Fibroblast of lung (primary cell): ENCODE data around the gene BRINP3. TPM values are rescaled to one million over a fixed set of nuclear protein-coding genes. Genes with fewer than 3 reads are reported as not detected.

ENCODE experiments used
- DNase-seq, 2 donors: peaks; one replicate each; pipeline versions ENCODE4 v3.0.0 to v3.0.0-alpha.2; 2010; ENCODE audit warnings: low read depth in 2 of 2
- H2AFZ ChIP-seq: 2 replicates; pipeline ENCODE4 v1.5.1; 2012; ENCODE audit warnings: low read length, control low read depth, inconsistent platforms
- H3K27ac ChIP-seq: 2 replicates; pipeline ENCODE4 v1.5.1; 2011; ENCODE audit warnings: low read length, control low read depth; ENCODE audit not compliant: insufficient read depth
- H3K27me3 ChIP-seq: 2 replicates; pipeline ENCODE4 v1.5.1; 2011; ENCODE audit warnings: mild to moderate bottlenecking, low read length; ENCODE audit not compliant: control insufficient read depth, insufficient read depth
- H3K36me3 ChIP-seq: 2 replicates; pipeline ENCODE4 v1.5.1; 2011; ENCODE audit warnings: low read length; ENCODE audit not compliant: control insufficient read depth, insufficient read depth
- H3K4me1 ChIP-seq: 2 replicates; pipeline ENCODE4 v1.5.1; 2011; ENCODE audit warnings: low read length; ENCODE audit not compliant: control insufficient read depth, insufficient read depth; ENCODE audit errors: extremely low read depth
- H3K4me2 ChIP-seq: 2 replicates; pipeline ENCODE4 v1.5.1; 2011; ENCODE audit warnings: low read length, control low read depth; ENCODE audit not compliant: insufficient read depth; ENCODE audit errors: extremely low read depth
- H3K4me3 ChIP-seq, 4 experiments: fragments of 200-600 bp in 1 of 4; sonication (generic) in 1 of 4; replicated peaks in 1 of 4; 2 replicates each; pipeline ENCODE4 v1.5.1; 2011 to 2016; ENCODE audit warnings: low read length in 4 of 4, low read depth in 3 of 4, mild to moderate bottlenecking in 3 of 4, control low read depth in 2 of 4, inconsistent platforms in 1 of 4, mixed read lengths in 1 of 4; ENCODE audit not compliant: insufficient read depth in 1 of 4; ENCODE audit errors: control extremely low read depth in 1 of 4
- H3K79me2 ChIP-seq: 2 replicates; pipeline ENCODE4 v1.5.1; 2012; ENCODE audit warnings: mild to moderate bottlenecking, low read length, inconsistent platforms; ENCODE audit not compliant: control insufficient read depth, insufficient read depth
- H3K9ac ChIP-seq: 2 replicates; pipeline ENCODE4 v1.5.1; 2011; ENCODE audit warnings: mild to moderate bottlenecking, low read length, control low read depth; ENCODE audit not compliant: insufficient read depth
- H3K9me3 ChIP-seq: 2 replicates; pipeline ENCODE4 v1.5.1; 2012; ENCODE audit warnings: low read depth, low read length; ENCODE audit not compliant: control insufficient read depth, insufficient read depth
- H4K20me1 ChIP-seq: 2 replicates; pipeline ENCODE4 v1.5.1; 2011; ENCODE audit warnings: low read length; ENCODE audit not compliant: control insufficient read depth, insufficient read depth; ENCODE audit errors: extremely low read depth
- CTCF ChIP-seq, 2 donors: IDR thresholded peaks in 1 of 2; conservative IDR thresholded peaks in 1 of 2; 1 replicate in 1 of 2; 2 replicates in 1 of 2; pipeline ENCODE4 v1.5.1; 2011 to 2012; ENCODE audit warnings: low read length in 2 of 2, control low read depth in 1 of 2, inconsistent platforms in 1 of 2, low read depth in 1 of 2, mild to moderate bottlenecking in 1 of 2
- EZH2 ChIP-seq: IDR thresholded peaks from 2 replicates; pipeline ENCODE4 v1.5.1; 2012; ENCODE audit warnings: low read length, control low read depth, mild to moderate bottlenecking; ENCODE audit errors: missing control alignments
- polyA plus RNA-seq, 2 donors: library from polyadenylated mRNA; depleted of rRNA in 1 of 2; stranded (reverse) in 1 of 2; unstranded in 1 of 2; fragments of >200 nt; gene quantifications; 2 replicates each; pipeline ENCODE4 v1.2.1, GENCODE V29; 2011 to 2012; ENCODE audit warnings: missing spikeins in 1 of 2
- total RNA-seq: library from RNA; depleted of rRNA; stranded (reverse); fragments of >200 nt; gene quantifications from 2 replicates; pipeline ENCODE4 v1.2.1, GENCODE V29; 2014

BRINP3 gene
- total and polyA plus RNA-seq, 2 donors (not counting 1 experiment from before 2014, with no cell fraction given): 0.26 to 18.8 TPM

- H3K4me3 ChIP-seq: no peak overlapping the region
- no peaks in the 10 kb centered on the region for H3K79me2 ChIP-seq
- peak in 1 of 2 donors; percentile 32 for DNase-seq
Measured at GRCh38 chr1:190453550-190453949, 24.1 kb downstream of the BRINP3 start.

GRCh38 chr1:190452272-190452848 is 25.3 kb downstream of the BRINP3 start:
- no peak overlapping the region for H3K27ac ChIP-seq

More at GRCh38 chr1:190453550-190453949, 24.1 kb downstream of the BRINP3 start:
- Histone ChIP-seq H2AFZ (no peak overlapping the region), H3K36me3 (no peaks in the 10 kb centered on the region), H3K4me2 (no peak overlapping the region), H3K27me3 (no peaks in the 10 kb centered on the region), H3K27ac (no peak overlapping the region), H3K9ac (no peak overlapping the region), H3K4me1 (no peaks in the 10 kb centered on the region), H3K9me3 (no peaks in the 10 kb centered on the region), H4K20me1 (no peaks in the 10 kb centered on the region)
- peak in 1 of 2 donors; percentile 27 for TF ChIP-seq CTCF (conservative IDR thresholded peaks at IDR 0.05 in 1 of 2, IDR thresholded peaks at IDR 0.05 in 1 of 2; ENCODE audit: low read depth in 1 of 2, low read length in 2 of 2)
- TF ChIP-seq EZH2: no peak

GRCh38 chr1:190444464-190444863 is 33.2 kb downstream of the BRINP3 start:
- no peaks in the 10 kb centered on the region for H3K36me3 ChIP-seq
- H3K27me3 ChIP-seq: no peaks in the 10 kb centered on the region
- no peak overlapping the region for H3K9ac ChIP-seq
- H4K20me1 ChIP-seq: no peaks in the 10 kb centered on the region
- no peak overlapping the region for H3K27ac ChIP-seq
- TF ChIP-seq EZH2 (no peak), CTCF (conservative IDR thresholded peaks at IDR 0.05 in 1 of 2, IDR thresholded peaks at IDR 0.05 in 1 of 2; ENCODE audit: low read depth in 1 of 2, low read length in 2 of 2) (no peak)
- H3K4me3 ChIP-seq: no peak overlapping the region
- DNase-seq: no peak
- H2AFZ ChIP-seq: no peak overlapping the region
- H3K4me2 ChIP-seq: no peak overlapping the region
- H3K79me2 ChIP-seq: no peaks in the 10 kb centered on the region
- no peaks in the 10 kb centered on the region for H3K9me3 ChIP-seq
- no peaks in the 10 kb centered on the region for H3K4me1 ChIP-seq

More at GRCh38 chr1:190452272-190452848, 25.3 kb downstream of the BRINP3 start:
- DNase-seq: no peak
- Histone ChIP-seq H3K4me3 (no peak overlapping the region), H3K27me3 (no peaks in the 10 kb centered on the region), H2AFZ (no peak overlapping the region), H4K20me1 (no peaks in the 10 kb centered on the region), H3K36me3 (no peaks in the 10 kb centered on the region), H3K4me1 (no peaks in the 10 kb centered on the region), H3K9me3 (no peaks in the 10 kb centered on the region), H3K9ac (no peak overlapping the region), H3K79me2 (no peaks in the 10 kb centered on the region), H3K4me2 (no peak overlapping the region)
- TF ChIP-seq EZH2 (no peak), CTCF (conservative IDR thresholded peaks at IDR 0.05 in 1 of 2, IDR thresholded peaks at IDR 0.05 in 1 of 2; ENCODE audit: low read depth in 1 of 2, low read length in 2 of 2) (no peak)
